Measurements from ENCODE around the gene PLCB4. TPM values are rescaled to one million over a fixed set of nuclear protein-coding genes. Genes with fewer than 3 reads are reported as not detected.

The PLCB4 gene
- total RNA-seq, 4 donors from 2014 or later, result 6.3 to 24.5 (median 10.4) TPM

GRCh38 chr20:9329355-9330101 lies 260.6 kb downstream of the PLCB4 start:
- H3K9me3 ChIP-seq, result no peaks in the 10 kb centered on the region
- no peak overlapping the region for H3K27ac ChIP-seq
- no peaks in the 10 kb centered on the region for H3K27me3 ChIP-seq
- no peaks in the 10 kb centered on the region for H3K36me3 ChIP-seq
- H3K4me3 ChIP-seq, result no peak overlapping the region
- no peak for DNase-seq (ENCODE audit: low spot score in 2 of 2)
- 76% methylated on average over 4 of the region's 4 CpGs for WGBS
- no peaks in the 10 kb centered on the region for H3K4me1 ChIP-seq
- TF ChIP-seq CTCF (IDR thresholded peaks at IDR 0.05) (no peak), POLR2AphosphoS5 (IDR thresholded peaks at IDR 0.05) (no peak), EP300 (IDR thresholded peaks at IDR 0.05) (no peak), POLR2A (IDR thresholded peaks at IDR 0.05) (no peak)

GRCh38 chr20:9330151-9330550 lies 261.3 kb downstream of the PLCB4 start:
- DNase-seq (ENCODE audit: low spot score in 2 of 2), result no peak
- WGBS, result 91% methylated on average over 4 of the region's 4 CpGs
- no peaks in the 10 kb centered on the region for H3K4me1 ChIP-seq
- TF ChIP-seq CTCF (IDR thresholded peaks at IDR 0.05) (no peak), EP300 (IDR thresholded peaks at IDR 0.05) (no peak), POLR2AphosphoS5 (IDR thresholded peaks at IDR 0.05) (no peak)
- no peak overlapping the region for H3K27ac ChIP-seq
- no peaks in the 10 kb centered on the region for H3K27me3 ChIP-seq
- no peaks in the 10 kb centered on the region for H3K9me3 ChIP-seq
- H3K36me3 ChIP-seq, result no peaks in the 10 kb centered on the region
- H3K4me3 ChIP-seq, result no peak overlapping the region

GRCh38 chr20:9331707-9332435 lies 263.0 kb downstream of the PLCB4 start:
- H3K4me1 ChIP-seq, result no peaks in the 10 kb centered on the region
- H3K4me3 ChIP-seq, result no peak overlapping the region
- H3K9me3 ChIP-seq, result no peaks in the 10 kb centered on the region
- H3K36me3 ChIP-seq, result no peaks in the 10 kb centered on the region
- H3K27me3 ChIP-seq, result no peaks in the 10 kb centered on the region
- DNase-seq (ENCODE audit: low spot score in 2 of 2), result no peak
- WGBS, result 91% methylated on average over 2 of the region's 2 CpGs
- no peak overlapping the region for H3K27ac ChIP-seq
- no peak for TF ChIP-seq EP300 (IDR thresholded peaks at IDR 0.05)
- TF ChIP-seq CTCF (IDR thresholded peaks at IDR 0.05), result no peak
- no peak for TF ChIP-seq POLR2AphosphoS5 (IDR thresholded peaks at IDR 0.05)
- TF ChIP-seq POLR2A (IDR thresholded peaks at IDR 0.05), result no peak

GRCh38 chr20:9332791-9333479 lies 264.0 kb downstream of the PLCB4 start:
- H3K4me3 ChIP-seq, result no peak overlapping the region
- no peaks in the 10 kb centered on the region for H3K9me3 ChIP-seq
- 52% methylated on average over 3 of the region's 3 CpGs for WGBS
- no peaks in the 10 kb centered on the region for H3K27me3 ChIP-seq
- H3K4me1 ChIP-seq, result no peaks in the 10 kb centered on the region
- H3K27ac ChIP-seq, result no peak overlapping the region
- TF ChIP-seq CTCF (IDR thresholded peaks at IDR 0.05) (no peak), POLR2AphosphoS5 (IDR thresholded peaks at IDR 0.05) (no peak), POLR2A (IDR thresholded peaks at IDR 0.05) (no peak), EP300 (IDR thresholded peaks at IDR 0.05) (no peak)
- DNase-seq (ENCODE audit: low spot score in 2 of 2), result no peak
- H3K36me3 ChIP-seq, result no peaks in the 10 kb centered on the region

GRCh38 chr20:9334866-9335265 lies 266.0 kb downstream of the PLCB4 start:
- WGBS, result 96% methylated on average over 3 of the region's 3 CpGs
- DNase-seq (ENCODE audit: low spot score in 2 of 2), result no peak
- H3K36me3 ChIP-seq, result no peaks in the 10 kb centered on the region
- no peak for TF ChIP-seq EP300 (IDR thresholded peaks at IDR 0.05)
- no peak for TF ChIP-seq POLR2AphosphoS5 (IDR thresholded peaks at IDR 0.05)
- no peak for TF ChIP-seq POLR2A (IDR thresholded peaks at IDR 0.05)
- no peak for TF ChIP-seq CTCF (IDR thresholded peaks at IDR 0.05)
- H3K27ac ChIP-seq, result no peak overlapping the region
- H3K4me1 ChIP-seq, result no peaks in the 10 kb centered on the region
- no peaks in the 10 kb centered on the region for H3K9me3 ChIP-seq
- H3K27me3 ChIP-seq, result no peaks in the 10 kb centered on the region
- H3K4me3 ChIP-seq, result no peak overlapping the region
